Karpas-422 (cell line): Measurements from ENCODE around the gene DNAJB6. TPM values are rescaled to one million over a fixed set of nuclear protein-coding genes. Genes with fewer than 3 reads are reported as not detected.

Experiments
- DNase-seq: peaks from one replicate; pipeline ENCODE4 v3.0.0-alpha.2; 2015
- H2AFZ ChIP-seq: fragments of 200-600 bp; sonication (generic); 2 replicates; pipeline ENCODE4 v1.6.1; 2014; ENCODE audit warnings: antibody characterized with exemption, low read length, mixed read lengths
- H3K27ac ChIP-seq: fragments of 200-600 bp; sonication (generic); 2 replicates; pipeline ENCODE4 v1.5.1; 2014; ENCODE audit warnings: mild to moderate bottlenecking, low read length, moderate library complexity
- H3K27me3 ChIP-seq: fragments of 200-600 bp; sonication (generic); 2 replicates; pipeline ENCODE4 v1.6.1; 2014; ENCODE audit warnings: low read length, mixed read lengths
- H3K36me3 ChIP-seq: fragments of 200-600 bp; sonication (generic); 2 replicates; pipeline ENCODE4 v1.6.1; 2014; ENCODE audit warnings: low read length, mixed read lengths; ENCODE audit not compliant: insufficient read depth
- H3K4me1 ChIP-seq: fragments of 200-600 bp; sonication (generic); 2 replicates; pipeline ENCODE4 v1.6.1; 2014; ENCODE audit warnings: mild to moderate bottlenecking, low read length, mixed read lengths
- H3K4me2 ChIP-seq: fragments of 200-600 bp; sonication (generic); 2 replicates; pipeline ENCODE4 v1.6.1; 2014; ENCODE audit warnings: low read length, low read depth, mild to moderate bottlenecking; ENCODE audit not compliant: poor library complexity, severe bottlenecking
- H3K4me3 ChIP-seq: fragments of 200-600 bp; sonication (generic); 2 replicates; pipeline ENCODE4 v1.5.1; 2014; ENCODE audit warnings: mild to moderate bottlenecking, antibody characterized with exemption, low read length, mixed read lengths
- H3K79me2 ChIP-seq: fragments of 200-600 bp; sonication (generic); 2 replicates; pipeline ENCODE4 v1.6.1; 2014; ENCODE audit warnings: mild to moderate bottlenecking, low read length, mixed read lengths
- H3K9ac ChIP-seq: fragments of 200-600 bp; sonication (generic); 2 replicates; pipeline ENCODE4 v1.6.0; 2014; ENCODE audit warnings: low read length
- H3K9me2 ChIP-seq: fragments of 200-600 bp; sonication (generic), shearing (Covaris generic); replicated peaks from 2 replicates; pipeline ENCODE4 v1.6.0; 2014; ENCODE audit warnings: mild to moderate bottlenecking, low read length, moderate library complexity; ENCODE audit not compliant: insufficient read depth
- H3K9me3 ChIP-seq: fragments of 300-700, 200-600 bp; sonication (generic); 2 replicates; pipeline ENCODE4 v1.6.1; 2014; ENCODE audit warnings: low read length, mixed read lengths
- H4K20me1 ChIP-seq: fragments of 200-600 bp; sonication (generic); 2 replicates; pipeline ENCODE4 v1.6.1; 2014; ENCODE audit warnings: mild to moderate bottlenecking, antibody characterized with exemption, low read length, low read depth; ENCODE audit not compliant: insufficient read depth
- total RNA-seq: library from RNA; depleted of rRNA; stranded (reverse); fragments of >200 nt; shearing (Covaris generic); gene quantifications from 2 replicates; pipeline ENCODE4 v1.2.3, GENCODE V29; 2014; ENCODE audit warnings: low replicate concordance

The DNAJB6 gene
- total RNA-seq, 1 experiment from 2014 or later: 54.5 TPM

DNA sequence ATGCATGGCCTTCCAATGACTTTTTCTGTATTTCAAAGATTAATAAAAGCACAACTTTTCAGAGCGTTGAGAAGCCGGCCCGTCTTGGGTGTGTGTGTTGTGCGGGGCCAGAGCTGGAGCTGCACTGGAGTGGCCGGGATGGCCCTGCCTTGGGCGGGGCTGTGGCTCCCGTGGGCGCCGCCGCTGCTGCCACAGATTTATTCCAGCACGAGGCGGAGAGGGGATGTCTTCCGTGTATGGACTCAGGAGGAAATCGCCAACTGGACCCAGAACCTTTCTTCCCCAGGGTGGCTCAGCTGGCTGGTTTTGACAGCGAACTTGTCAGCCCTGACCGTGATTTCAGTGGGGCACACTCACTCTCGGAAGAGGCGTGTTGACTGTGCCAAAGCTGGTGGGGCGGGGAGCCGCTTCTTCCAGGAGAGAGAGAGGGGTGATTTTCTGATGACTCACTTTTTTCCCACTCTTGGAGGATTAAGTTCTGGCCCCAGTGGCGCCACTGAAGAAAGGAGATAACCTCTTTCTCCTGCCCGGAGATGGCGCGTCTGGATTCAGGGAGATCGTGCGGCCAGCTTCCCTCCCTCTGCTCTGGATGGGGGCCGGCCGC lies 72.4 kb downstream of the DNAJB6 start:
- no peaks in the 10 kb centered on the region for H3K4me1 ChIP-seq
- no peak overlapping the region for H2AFZ ChIP-seq
- H3K79me2 ChIP-seq: no peaks in the 10 kb centered on the region
- H3K9ac ChIP-seq: no peak overlapping the region
- H3K36me3 ChIP-seq: no peaks in the 10 kb centered on the region
- H3K4me3 ChIP-seq: no peak overlapping the region
- no peak overlapping the region for H3K4me2 ChIP-seq
- no peaks in the 10 kb centered on the region; the same call in 1 of the 2 replicates for H4K20me1 ChIP-seq
- no peaks in the 10 kb centered on the region for H3K9me2 ChIP-seq
- DNase-seq: no peak
- no peaks in the 10 kb centered on the region for H3K9me3 ChIP-seq
- no peaks in the 10 kb centered on the region for H3K27me3 ChIP-seq
- no peak overlapping the region for H3K27ac ChIP-seq

DNA sequence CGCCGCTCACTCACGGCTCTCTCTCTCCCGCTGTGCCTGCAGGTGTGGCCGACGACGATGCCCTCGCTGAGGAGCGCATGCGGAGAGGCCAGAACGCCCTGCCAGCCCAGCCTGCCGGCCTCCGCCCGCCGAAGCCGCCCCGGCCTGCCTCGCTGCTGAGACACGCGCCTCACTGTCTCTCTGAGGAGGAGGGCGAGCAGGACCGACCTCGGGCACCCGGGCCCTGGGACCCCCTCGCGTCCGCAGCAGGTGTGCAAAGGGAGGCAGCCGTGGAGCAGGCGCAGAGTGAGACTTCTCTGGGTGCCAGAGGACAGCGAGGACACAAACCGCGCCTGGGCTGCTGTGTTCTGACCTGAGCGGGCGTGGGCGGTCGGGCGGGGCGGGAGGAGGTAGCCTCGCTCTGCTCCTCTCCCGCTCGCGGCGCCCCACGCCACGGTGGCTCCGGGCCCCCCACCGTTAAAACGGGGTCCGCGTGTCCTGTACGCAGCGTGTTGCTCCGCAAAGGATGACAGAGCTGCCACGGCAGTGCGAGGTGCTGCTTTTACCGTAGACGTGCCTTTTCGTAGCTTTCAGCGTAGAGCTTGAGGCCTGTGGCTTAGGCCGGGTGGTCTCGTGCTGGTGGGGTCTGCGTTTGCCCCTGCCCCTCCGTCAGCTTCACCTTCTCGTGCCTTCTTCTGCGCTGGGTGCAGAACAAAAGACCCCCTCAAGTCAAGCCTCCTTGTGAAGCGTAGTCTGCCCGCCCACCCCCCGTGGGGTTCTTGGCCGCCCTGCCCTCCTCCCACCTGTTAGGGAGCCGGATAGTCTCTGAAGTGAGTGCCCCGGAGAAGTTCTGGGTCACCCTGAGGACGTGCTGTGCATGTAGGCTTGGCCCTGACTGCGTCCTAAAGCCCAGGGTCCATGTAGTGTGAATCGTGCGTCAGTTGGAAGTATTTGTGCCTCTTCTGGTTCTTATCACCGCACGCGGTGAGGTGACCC lies 73.2 kb downstream of the DNAJB6 start:
- Histone ChIP-seq H3K4me1 (no peaks in the 10 kb centered on the region), H3K36me3 (no peaks in the 10 kb centered on the region), H3K27me3 (no peaks in the 10 kb centered on the region), H3K4me2 (no peak overlapping the region), H3K9me3 (no peaks in the 10 kb centered on the region), H3K9me2 (no peaks in the 10 kb centered on the region), H3K9ac (no peak overlapping the region), H3K4me3 (no peak overlapping the region), H4K20me1 (no peaks in the 10 kb centered on the region; the same call in 1 of the 2 replicates), H3K27ac (no peak overlapping the region), H3K79me2 (no peaks in the 10 kb centered on the region), H2AFZ (no peak overlapping the region)
- no peak for DNase-seq

DNA sequence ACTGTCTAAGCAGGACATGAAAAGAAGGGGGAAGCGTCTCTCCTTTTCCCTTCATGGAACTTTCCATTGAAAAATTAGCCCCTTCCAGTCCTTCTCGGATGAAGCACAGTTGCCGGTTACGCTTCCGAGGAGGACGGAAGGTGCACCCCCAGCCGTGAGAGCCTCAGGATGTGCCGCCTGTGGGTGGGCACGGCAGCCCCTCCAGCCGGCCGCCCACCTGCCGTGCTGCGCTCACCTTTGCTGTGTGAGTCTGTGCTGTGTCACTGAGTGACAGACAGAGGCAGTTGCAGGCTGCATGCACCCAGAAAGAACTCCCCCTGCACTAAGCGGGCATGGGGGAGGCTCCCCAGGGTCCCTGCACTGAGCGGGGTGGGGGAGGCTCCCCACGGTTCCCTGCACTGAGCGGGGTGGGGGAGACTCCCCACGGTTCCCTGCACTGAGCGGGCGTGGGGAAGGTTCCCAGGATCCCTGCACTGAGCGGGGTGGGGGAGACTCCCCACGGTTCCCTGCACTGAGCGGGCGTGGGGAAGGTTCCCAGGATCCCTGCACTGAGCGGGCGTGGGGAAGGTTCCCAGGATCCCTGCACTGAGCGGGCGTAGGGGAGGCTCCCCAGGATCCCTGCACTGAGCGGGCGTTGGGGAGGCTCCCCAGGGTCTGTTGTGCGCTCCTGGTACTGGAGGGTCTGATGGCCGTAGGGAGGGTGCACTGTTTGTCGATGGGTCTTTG lies 74.2 kb downstream of the DNAJB6 start:
- Histone ChIP-seq H4K20me1 (no peaks in the 10 kb centered on the region; the same call in 1 of the 2 replicates), H3K4me1 (no peaks in the 10 kb centered on the region), H3K4me2 (no peak overlapping the region), H3K79me2 (no peaks in the 10 kb centered on the region), H2AFZ (no peak overlapping the region), H3K27me3 (no peaks in the 10 kb centered on the region), H3K4me3 (no peak overlapping the region), H3K9me3 (no peaks in the 10 kb centered on the region), H3K36me3 (no peaks in the 10 kb centered on the region), H3K9ac (no peak overlapping the region), H3K27ac (no peak overlapping the region), H3K9me2 (no peaks in the 10 kb centered on the region)
- no peak for DNase-seq

DNA sequence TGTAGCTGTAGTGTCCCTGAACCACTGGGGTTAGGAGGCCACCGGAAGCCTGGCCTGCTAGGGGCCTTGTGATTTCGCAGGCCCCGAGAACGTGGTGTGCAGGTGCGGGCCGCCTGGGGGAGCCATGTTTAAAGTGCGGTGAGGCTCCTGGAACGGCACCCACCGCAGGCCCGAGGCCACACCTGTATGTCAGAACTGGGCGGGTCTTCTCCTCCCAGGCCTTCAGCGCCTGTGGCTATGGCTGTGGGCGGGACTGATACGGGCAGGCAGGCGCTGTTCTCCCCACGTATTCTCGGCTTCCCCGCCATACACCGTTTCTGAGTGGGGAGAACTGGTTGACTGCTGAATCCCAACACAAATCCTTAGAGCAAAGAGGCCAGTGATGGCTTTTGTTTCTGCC lies 74.8 kb downstream of the DNAJB6 start:
- no peak for DNase-seq
- no peak overlapping the region for H3K4me3 ChIP-seq
- no peaks in the 10 kb centered on the region for H3K9me3 ChIP-seq
- no peaks in the 10 kb centered on the region; the same call in 1 of the 2 replicates for H4K20me1 ChIP-seq
- no peaks in the 10 kb centered on the region for H3K9me2 ChIP-seq
- H3K27me3 ChIP-seq: no peaks in the 10 kb centered on the region
- no peaks in the 10 kb centered on the region for H3K4me1 ChIP-seq
- H3K9ac ChIP-seq: no peak overlapping the region
- H3K27ac ChIP-seq: no peak overlapping the region
- no peaks in the 10 kb centered on the region for H3K36me3 ChIP-seq
- H3K4me2 ChIP-seq: no peak overlapping the region
- no peak overlapping the region for H2AFZ ChIP-seq
- H3K79me2 ChIP-seq: no peaks in the 10 kb centered on the region

DNA sequence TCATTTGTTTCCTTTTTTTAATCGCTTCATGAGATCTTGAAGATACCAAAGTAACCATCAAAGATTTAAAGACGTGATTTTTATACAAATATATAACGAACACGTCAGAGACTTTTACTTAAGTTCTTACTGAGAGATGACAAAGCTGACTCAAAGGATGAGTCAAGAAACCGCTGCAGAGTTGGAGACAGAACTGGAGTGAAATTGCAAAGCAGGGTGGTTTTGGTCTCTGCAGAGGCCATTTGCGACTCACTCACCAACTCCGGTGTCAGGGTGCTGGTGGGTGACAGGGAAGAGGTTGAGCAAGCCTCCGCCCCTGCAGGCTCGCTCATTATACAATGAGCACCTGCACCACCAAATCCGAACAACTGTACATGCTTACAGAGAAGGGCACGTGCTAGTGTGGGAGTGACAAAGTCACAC lies 75.2 kb downstream of the DNAJB6 start:
- no peak overlapping the region for H3K4me2 ChIP-seq
- H3K27me3 ChIP-seq: no peaks in the 10 kb centered on the region
- H3K9me2 ChIP-seq: no peaks in the 10 kb centered on the region
- no peak overlapping the region for H3K27ac ChIP-seq
- H3K9ac ChIP-seq: no peak overlapping the region
- no peaks in the 10 kb centered on the region for H3K36me3 ChIP-seq
- H3K4me3 ChIP-seq: no peak overlapping the region
- no peak overlapping the region for H2AFZ ChIP-seq
- no peaks in the 10 kb centered on the region for H3K79me2 ChIP-seq
- DNase-seq: no peak
- no peaks in the 10 kb centered on the region for H3K4me1 ChIP-seq
- no peaks in the 10 kb centered on the region; the same call in 1 of the 2 replicates for H4K20me1 ChIP-seq
- no peaks in the 10 kb centered on the region for H3K9me3 ChIP-seq

DNA sequence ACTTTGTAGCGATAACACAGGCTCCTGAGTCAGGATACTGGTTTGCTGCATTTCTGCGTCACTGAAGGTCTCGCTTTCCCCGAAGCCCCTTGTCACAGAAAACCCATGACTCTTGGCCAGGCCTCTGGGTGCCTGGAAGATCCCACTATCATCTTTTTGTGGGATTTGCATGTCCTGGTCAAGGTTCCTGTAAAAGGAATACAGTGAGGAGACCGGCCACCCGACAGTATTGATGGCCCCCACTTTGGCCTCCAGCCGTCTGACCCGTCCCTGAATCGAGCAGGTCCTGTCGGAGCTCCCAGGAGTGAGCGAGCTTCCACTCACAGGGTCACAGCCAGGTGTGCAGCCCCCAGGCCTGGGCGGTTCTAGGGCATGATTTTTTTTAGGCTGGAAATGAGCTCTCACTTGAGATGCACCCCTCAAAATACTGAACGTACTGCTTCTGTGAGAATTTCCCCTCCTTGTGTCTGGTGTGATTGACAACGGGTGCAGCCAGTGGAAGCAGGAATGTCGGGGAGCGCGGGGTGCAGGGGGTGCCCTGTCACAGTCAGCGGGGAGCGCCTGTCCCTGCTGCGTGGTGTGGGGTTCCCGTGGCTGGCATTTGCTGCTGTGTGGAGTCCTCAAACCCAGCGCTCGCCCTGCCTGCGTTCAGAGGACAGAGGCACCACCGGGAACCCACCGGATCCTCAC lies 75.8 kb downstream of the DNAJB6 start:
- no peaks in the 10 kb centered on the region for H3K9me2 ChIP-seq
- no peaks in the 10 kb centered on the region for H3K27me3 ChIP-seq
- H3K4me2 ChIP-seq: no peak overlapping the region
- no peak overlapping the region for H3K9ac ChIP-seq
- no peak for DNase-seq
- no peaks in the 10 kb centered on the region for H3K9me3 ChIP-seq
- H3K36me3 ChIP-seq: no peaks in the 10 kb centered on the region
- H2AFZ ChIP-seq: no peak overlapping the region
- no peak overlapping the region for H3K4me3 ChIP-seq
- no peak overlapping the region for H3K27ac ChIP-seq
- H3K4me1 ChIP-seq: no peaks in the 10 kb centered on the region
- no peaks in the 10 kb centered on the region; the same call in 1 of the 2 replicates for H4K20me1 ChIP-seq
- H3K79me2 ChIP-seq: no peaks in the 10 kb centered on the region

DNA sequence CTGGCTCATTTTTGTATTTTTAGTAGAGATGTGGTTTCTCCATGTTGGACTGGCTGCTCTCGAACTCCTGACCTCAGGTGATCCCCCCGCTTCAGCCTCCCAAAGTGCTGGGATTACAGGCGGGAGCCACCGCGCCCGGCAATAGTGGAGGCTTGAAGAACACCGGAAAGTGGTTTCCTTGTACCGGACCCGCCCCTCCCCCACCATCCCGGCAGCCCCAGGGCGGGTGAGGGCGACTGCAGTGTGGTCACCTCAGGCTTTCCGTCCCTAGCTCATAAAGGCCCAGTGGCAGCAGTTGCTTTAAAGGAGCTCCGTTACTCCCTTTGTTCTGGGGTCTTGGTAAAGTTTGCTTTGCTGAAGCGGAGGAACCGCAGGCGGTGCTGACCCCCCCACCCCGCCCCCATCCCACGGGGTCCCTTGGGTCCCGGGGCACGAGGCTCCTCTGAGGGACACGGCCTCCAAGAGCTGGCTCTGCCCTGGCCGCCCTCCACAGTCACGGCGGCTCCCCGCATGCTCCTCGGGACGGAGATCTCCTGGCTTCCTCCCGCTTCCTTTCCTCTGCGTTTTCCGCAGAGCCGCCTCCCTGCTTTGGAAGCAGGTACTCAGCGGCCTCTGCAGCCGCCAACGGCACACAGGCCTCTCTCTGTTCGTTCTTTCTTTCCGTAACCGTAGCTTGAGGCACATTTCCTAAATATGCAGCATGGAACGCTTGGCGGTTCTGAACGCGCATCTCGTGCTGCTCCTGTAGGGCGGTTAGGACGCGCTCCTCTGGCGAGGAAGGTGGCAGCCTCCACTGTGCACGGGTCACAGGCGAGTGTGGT lies 77.3 kb downstream of the DNAJB6 start:
- Histone ChIP-seq H3K4me1 (no peaks in the 10 kb centered on the region), H3K27me3 (no peaks in the 10 kb centered on the region), H3K9ac (no peak overlapping the region), H3K36me3 (no peaks in the 10 kb centered on the region), H3K4me3 (no peak overlapping the region), H3K9me2 (no peaks in the 10 kb centered on the region), H3K79me2 (no peaks in the 10 kb centered on the region), H3K4me2 (no peak overlapping the region), H3K9me3 (no peaks in the 10 kb centered on the region), H2AFZ (no peak overlapping the region), H4K20me1 (no peaks in the 10 kb centered on the region; the same call in 1 of the 2 replicates), H3K27ac (no peak overlapping the region)
- DNase-seq: no peak
